ENCODE data around the gene MRM2. TPM values are rescaled to one million over a fixed set of nuclear protein-coding genes. Genes with fewer than 3 reads are reported as not detected.

Gene MRM2
- total and polyA plus RNA-seq, 2 donors (not counting 1 experiment from before 2014, with no cell fraction given): 14.9 to 19.3 TPM

DNA sequence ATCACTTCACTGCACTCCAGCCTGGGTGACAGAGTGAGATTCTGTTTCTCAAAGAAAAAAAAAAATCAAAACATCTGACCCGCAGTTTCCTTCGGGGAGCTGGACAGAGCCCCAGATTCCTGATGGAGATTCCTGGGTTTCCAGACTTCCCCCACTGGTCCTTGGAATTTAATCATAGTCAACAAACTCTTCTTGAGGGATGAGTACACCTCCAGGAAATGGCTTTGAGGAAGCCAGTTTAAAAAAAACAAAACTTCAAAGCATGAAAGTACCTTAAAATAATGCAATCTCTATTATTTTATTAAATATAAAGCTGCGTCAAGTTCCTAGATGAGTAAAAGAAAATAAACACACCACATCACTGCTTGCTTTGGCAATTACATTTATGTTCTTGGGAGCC is 8.1 kb downstream of the MRM2 start:
- no peaks in the 10 kb centered on the region for H3K9me3 ChIP-seq (ENCODE audit: control insufficient read depth, insufficient read depth, low read depth, low read length)
- no peak for TF ChIP-seq EZH2 (IDR thresholded peaks at IDR 0.05; ENCODE audit: low read length, missing control alignments)
- TF ChIP-seq, protein P1, sequence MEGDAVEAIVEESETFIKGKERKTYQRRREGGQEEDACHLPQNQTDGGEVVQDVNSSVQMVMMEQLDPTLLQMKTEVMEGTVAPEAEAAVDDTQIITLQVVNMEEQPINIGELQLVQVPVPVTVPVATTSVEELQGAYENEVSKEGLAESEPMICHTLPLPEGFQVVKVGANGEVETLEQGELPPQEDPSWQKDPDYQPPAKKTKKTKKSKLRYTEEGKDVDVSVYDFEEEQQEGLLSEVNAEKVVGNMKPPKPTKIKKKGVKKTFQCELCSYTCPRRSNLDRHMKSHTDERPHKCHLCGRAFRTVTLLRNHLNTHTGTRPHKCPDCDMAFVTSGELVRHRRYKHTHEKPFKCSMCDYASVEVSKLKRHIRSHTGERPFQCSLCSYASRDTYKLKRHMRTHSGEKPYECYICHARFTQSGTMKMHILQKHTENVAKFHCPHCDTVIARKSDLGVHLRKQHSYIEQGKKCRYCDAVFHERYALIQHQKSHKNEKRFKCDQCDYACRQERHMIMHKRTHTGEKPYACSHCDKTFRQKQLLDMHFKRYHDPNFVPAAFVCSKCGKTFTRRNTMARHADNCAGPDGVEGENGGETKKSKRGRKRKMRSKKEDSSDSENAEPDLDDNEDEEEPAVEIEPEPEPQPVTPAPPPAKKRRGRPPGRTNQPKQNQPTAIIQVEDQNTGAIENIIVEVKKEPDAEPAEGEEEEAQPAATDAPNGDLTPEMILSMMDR (conservative IDR thresholded peaks at IDR 0.05 in 1 of 2, IDR thresholded peaks at IDR 0.05 in 1 of 2; ENCODE audit: low read depth in 1 of 2, low read length in 2 of 2): no peak
- H3K27me3 ChIP-seq (ENCODE audit: control insufficient read depth, insufficient read depth, low read length): no peaks in the 10 kb centered on the region
- peaks cover 24% of the 10 kb centered on the region for H3K79me2 ChIP-seq (ENCODE audit: control insufficient read depth, insufficient read depth, low read length)
- DNase-seq (ENCODE audit: low read depth in 2 of 2): peak in 1 of 2 donors; percentile 72
- H2AFZ ChIP-seq (ENCODE audit: low read length): no peak overlapping the region
- no peak overlapping the region for H3K4me3 ChIP-seq (replicated peaks in 1 of 4; ENCODE audit: control extremely low read depth in 1 of 4, insufficient read depth in 1 of 4, low read depth in 3 of 4, low read length in 4 of 4)
- peak overlapping the region; percentile 35 for H3K4me2 ChIP-seq (ENCODE audit: extremely low read depth, insufficient read depth, low read length)
- H3K36me3 ChIP-seq (ENCODE audit: control insufficient read depth, insufficient read depth, low read length): peaks cover 23% of the 10 kb centered on the region
- H4K20me1 ChIP-seq (ENCODE audit: control insufficient read depth, extremely low read depth, insufficient read depth, low read length): no peaks in the 10 kb centered on the region
- peaks cover 5% of the 10 kb centered on the region for H3K4me1 ChIP-seq (ENCODE audit: control insufficient read depth, extremely low read depth, insufficient read depth, low read length)
- H3K27ac ChIP-seq (ENCODE audit: insufficient read depth, low read length): no peak overlapping the region
- no peak overlapping the region for H3K9ac ChIP-seq (ENCODE audit: insufficient read depth, low read length)

DNA sequence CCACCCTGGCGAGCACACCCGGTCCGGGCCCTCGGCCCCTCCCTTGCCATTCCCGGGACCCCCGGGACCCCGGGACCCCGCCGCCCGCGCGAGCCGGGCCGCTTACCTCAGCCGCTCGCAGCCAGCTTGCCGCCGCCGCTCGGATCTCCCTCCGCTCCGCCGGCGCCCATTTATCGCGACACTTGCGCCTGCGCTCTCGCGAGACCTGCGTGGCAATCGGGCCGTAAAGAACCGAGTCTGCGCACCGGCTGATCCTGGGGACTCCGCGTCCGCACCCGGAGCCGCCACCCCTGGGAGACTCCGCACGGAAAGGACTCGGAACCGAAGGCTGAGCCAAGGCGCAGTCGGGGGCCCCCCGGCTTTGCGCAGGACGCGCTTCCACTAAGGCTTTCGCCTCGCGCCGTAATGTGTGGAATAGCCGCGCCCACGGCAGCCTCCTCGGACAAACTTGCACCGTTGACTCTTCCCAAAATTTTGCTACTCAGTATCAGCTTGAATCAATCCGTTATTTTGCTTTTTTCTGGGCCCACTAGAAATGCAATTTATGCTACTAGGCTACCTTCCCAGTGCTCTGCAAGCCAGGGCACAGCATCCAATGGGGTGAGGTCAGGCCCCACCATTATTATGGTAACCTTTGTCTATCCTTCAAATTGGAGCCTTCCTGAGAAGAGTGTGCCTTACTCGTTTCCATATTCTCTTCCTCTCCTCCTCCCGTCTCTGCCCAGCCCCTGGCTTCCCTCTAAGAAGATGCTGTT is 9.1 kb downstream of the MRM2 start, which contains the start of gene MAD1L1:
Gene MAD1L1 (minus strand): TSS at position 180 of the 755 bp plus-strand sequence. CDS start 2,812 bp downstream, outside the sequence.
- H3K79me2 ChIP-seq (ENCODE audit: control insufficient read depth, insufficient read depth, low read length): peaks cover 25% of the 10 kb centered on the region
- H3K9me3 ChIP-seq (ENCODE audit: control insufficient read depth, insufficient read depth, low read depth, low read length): no peaks in the 10 kb centered on the region
- peak; percentile 85 to 92 for DNase-seq (ENCODE audit: low read depth in 2 of 2)
- TF ChIP-seq, protein P1 (conservative IDR thresholded peaks at IDR 0.05 in 1 of 2, IDR thresholded peaks at IDR 0.05 in 1 of 2; ENCODE audit: low read depth in 1 of 2, low read length in 2 of 2): no peak
- TF ChIP-seq EZH2 (IDR thresholded peaks at IDR 0.05; ENCODE audit: low read length, missing control alignments): no peak
- peak within 1 kb of the TSS; percentile 87 for H3K9ac ChIP-seq (ENCODE audit: insufficient read depth, low read length)
- peak within 1 kb of the TSS; percentile 93 for H3K4me2 ChIP-seq (ENCODE audit: extremely low read depth, insufficient read depth, low read length)
- H3K36me3 ChIP-seq (ENCODE audit: control insufficient read depth, insufficient read depth, low read length): peaks cover 18% of the 10 kb centered on the region
- peak within 1 kb of the TSS; percentile 71 to 91 (median 83) for H3K4me3 ChIP-seq (replicated peaks in 1 of 4; ENCODE audit: control extremely low read depth in 1 of 4, insufficient read depth in 1 of 4, low read depth in 3 of 4, low read length in 4 of 4)
- peak within 1 kb of the TSS; percentile 55 for H3K27ac ChIP-seq (ENCODE audit: insufficient read depth, low read length)
- no peaks in the 10 kb centered on the region for H4K20me1 ChIP-seq (ENCODE audit: control insufficient read depth, extremely low read depth, insufficient read depth, low read length)
- peaks cover 5% of the 10 kb centered on the region for H3K4me1 ChIP-seq (ENCODE audit: control insufficient read depth, extremely low read depth, insufficient read depth, low read length)
- H3K27me3 ChIP-seq (ENCODE audit: control insufficient read depth, insufficient read depth, low read length): no peaks in the 10 kb centered on the region
- peak within 1 kb of the TSS; percentile 56 for H2AFZ ChIP-seq (ENCODE audit: low read length)

GRCh38 chr7:2231992-2232765 is 9.8 kb downstream of the MRM2 start:
- Histone ChIP-seq H2AFZ (ENCODE audit: low read length) (peak overlapping the region; percentile 30), H3K79me2 (ENCODE audit: control insufficient read depth, insufficient read depth, low read length) (peaks cover 27% of the 10 kb centered on the region), H3K27ac (ENCODE audit: insufficient read depth, low read length) (peak overlapping the region; percentile 55), H4K20me1 (ENCODE audit: control insufficient read depth, extremely low read depth, insufficient read depth, low read length) (no peaks in the 10 kb centered on the region), H3K9me3 (ENCODE audit: control insufficient read depth, insufficient read depth, low read depth, low read length) (no peaks in the 10 kb centered on the region), H3K9ac (ENCODE audit: insufficient read depth, low read length) (peak overlapping the region; percentile 87), H3K4me3 (replicated peaks in 1 of 4; ENCODE audit: control extremely low read depth in 1 of 4, insufficient read depth in 1 of 4, low read depth in 3 of 4, low read length in 4 of 4) (peak overlapping the region; percentile 60 to 91 (median 78)), H3K27me3 (ENCODE audit: control insufficient read depth, insufficient read depth, low read length) (no peaks in the 10 kb centered on the region), H3K36me3 (ENCODE audit: control insufficient read depth, insufficient read depth, low read length) (peaks cover 14% of the 10 kb centered on the region), H3K4me1 (ENCODE audit: control insufficient read depth, extremely low read depth, insufficient read depth, low read length) (peaks cover 5% of the 10 kb centered on the region), H3K4me2 (ENCODE audit: extremely low read depth, insufficient read depth, low read length) (peak overlapping the region; percentile 93)
- DNase-seq (ENCODE audit: low read depth in 2 of 2): peak in 1 of 2 donors; percentile 15
- TF ChIP-seq, protein P1 (conservative IDR thresholded peaks at IDR 0.05 in 1 of 2, IDR thresholded peaks at IDR 0.05 in 1 of 2; ENCODE audit: low read depth in 1 of 2, low read length in 2 of 2): no peak
- no peak for TF ChIP-seq EZH2 (IDR thresholded peaks at IDR 0.05; ENCODE audit: low read length, missing control alignments)
